Transverse colon (tissue), 3 donors: ENCODE results near the gene TMTC2.

Experiments used
- EP300 ChIP-seq: sonication (generic); formaldehyde crosslinking; IDR thresholded peaks from one replicate; pipeline ENCODE4 v1.6.1; 2017; ENCODE audit warnings: antibody characterized with exemption, low read depth
- POLR2A ChIP-seq: fragments of 450-650 bp; IDR thresholded peaks from one replicate; pipeline ENCODE4 v1.6.1; 2016; ENCODE audit warnings: antibody characterized with exemption, mild to moderate bottlenecking, moderate library complexity
- TF ChIP-seq, protein P1 (sequence below), 5 experiments: fragments of 200-600 bp in 3 of 5; fragments of 450-650 bp in 2 of 5; sonication (generic) in 3 of 5; IDR thresholded peaks; 1 replicate in 2 of 5; 2 replicates in 3 of 5; pipeline ENCODE4 v1.5.1; 2016 to 2017; ENCODE audit warnings: antibody characterized with exemption in 5 of 5, inconsistent platforms in 3 of 5, mild to moderate bottlenecking in 2 of 5, moderate library complexity in 1 of 5

DNA sequence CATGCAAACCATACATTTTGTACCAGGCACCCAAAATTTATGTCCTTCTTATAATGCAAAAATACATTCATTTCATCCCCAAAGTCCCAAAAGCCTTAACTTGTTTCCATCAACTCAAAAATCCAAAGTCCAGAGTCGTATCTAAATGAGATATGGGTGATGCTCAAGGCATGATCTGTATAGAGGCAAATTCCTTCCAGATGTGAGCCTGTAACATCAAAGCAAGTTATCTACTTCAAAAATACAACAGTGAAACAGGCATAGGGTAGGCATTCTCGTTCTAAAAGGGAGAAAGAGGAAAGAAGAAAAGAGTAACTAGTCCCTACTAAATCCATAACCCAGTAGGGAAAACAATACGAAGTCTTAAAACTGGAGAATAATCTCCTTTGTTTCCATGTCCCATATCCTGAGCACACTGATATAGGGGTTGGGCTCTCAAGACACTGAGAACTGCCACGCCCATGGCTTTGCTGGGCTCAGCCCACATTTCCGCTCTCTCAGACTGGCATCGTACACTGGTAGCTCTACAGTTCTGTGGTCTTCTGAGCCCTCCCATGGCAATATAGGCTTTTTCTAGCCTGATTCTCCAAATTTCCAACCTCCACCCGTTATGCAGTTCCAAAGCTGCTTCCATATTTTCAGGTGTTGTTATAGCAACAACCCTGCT lies 232.8 kb downstream of the TMTC2 start:
- TF ChIP-seq, protein P1, sequence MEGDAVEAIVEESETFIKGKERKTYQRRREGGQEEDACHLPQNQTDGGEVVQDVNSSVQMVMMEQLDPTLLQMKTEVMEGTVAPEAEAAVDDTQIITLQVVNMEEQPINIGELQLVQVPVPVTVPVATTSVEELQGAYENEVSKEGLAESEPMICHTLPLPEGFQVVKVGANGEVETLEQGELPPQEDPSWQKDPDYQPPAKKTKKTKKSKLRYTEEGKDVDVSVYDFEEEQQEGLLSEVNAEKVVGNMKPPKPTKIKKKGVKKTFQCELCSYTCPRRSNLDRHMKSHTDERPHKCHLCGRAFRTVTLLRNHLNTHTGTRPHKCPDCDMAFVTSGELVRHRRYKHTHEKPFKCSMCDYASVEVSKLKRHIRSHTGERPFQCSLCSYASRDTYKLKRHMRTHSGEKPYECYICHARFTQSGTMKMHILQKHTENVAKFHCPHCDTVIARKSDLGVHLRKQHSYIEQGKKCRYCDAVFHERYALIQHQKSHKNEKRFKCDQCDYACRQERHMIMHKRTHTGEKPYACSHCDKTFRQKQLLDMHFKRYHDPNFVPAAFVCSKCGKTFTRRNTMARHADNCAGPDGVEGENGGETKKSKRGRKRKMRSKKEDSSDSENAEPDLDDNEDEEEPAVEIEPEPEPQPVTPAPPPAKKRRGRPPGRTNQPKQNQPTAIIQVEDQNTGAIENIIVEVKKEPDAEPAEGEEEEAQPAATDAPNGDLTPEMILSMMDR (IDR thresholded peaks at IDR 0.05), result no peak
- TF ChIP-seq POLR2A (no peak), EP300 (no peak)
